HepG2 (cell line): ENCODE measurements around the gene HMGN4. TPM values are rescaled to one million over a fixed set of nuclear protein-coding genes. Genes with fewer than 3 reads are reported as not detected.

ENCODE experiments used
- AHR ChIP-seq: IDR thresholded peaks from 2 replicates; pipeline ENCODE4 v1.6.1; 2018; ENCODE audit warnings: missing genetic modification reagents, missing compliant biosample characterization
- ARID3A ChIP-seq: IDR thresholded peaks from 2 replicates; pipeline ENCODE4 v1.6.1; 2012; ENCODE audit warnings: low read depth, low read length, improper control_type of control experiment
- CERS6 ChIP-seq: sonication (generic); formaldehyde crosslinking; IDR thresholded peaks from 2 replicates; pipeline ENCODE4 v1.5.0; 2020; ENCODE audit warnings: missing genetic modification reagents
- HIVEP1 ChIP-seq: sonication (generic); formaldehyde crosslinking; IDR thresholded peaks from 2 replicates; pipeline ENCODE4 v1.4.0; 2020; ENCODE audit warnings: mild to moderate bottlenecking, missing genetic modification reagents
- KLF16 ChIP-seq, 2 experiments: sonication (generic) in 1 of 2; formaldehyde crosslinking in 1 of 2; IDR thresholded peaks; 2 replicates each; pipeline versions ENCODE4 v1.6.1 to v1.8.0; 2016 to 2023; ENCODE audit warnings: missing genetic modification reagents in 2 of 2, missing compliant biosample characterization in 1 of 2
- MXD1 ChIP-seq: sonication (generic); formaldehyde crosslinking; IDR thresholded peaks from 2 replicates; pipeline ENCODE4 v1.4.0; 2020; ENCODE audit warnings: mild to moderate bottlenecking, missing genetic modification reagents
- NFE2 ChIP-seq: sonication (generic); formaldehyde crosslinking; IDR thresholded peaks from 2 replicates; pipeline ENCODE4 v1.4.0; 2020; ENCODE audit warnings: missing genetic modification reagents
- REST ChIP-seq, 2 experiments: IDR thresholded peaks; 2 replicates each; pipeline ENCODE4 v1.6.1; 2011 to 2012; ENCODE audit warnings: low read length in 2 of 2, borderline replicate concordance in 1 of 2, low read depth in 1 of 2, mild to moderate bottlenecking in 1 of 2, moderate library complexity in 1 of 2
- REXO4 ChIP-seq: sonication (generic); formaldehyde crosslinking; IDR thresholded peaks from 2 replicates; pipeline ENCODE4 v1.8.0; 2022; ENCODE audit warnings: missing genetic modification reagents, mild to moderate bottlenecking, borderline replicate concordance
- RNF2 ChIP-seq: fragments of 450-650 bp; conservative IDR thresholded peaks from 2 replicates; pipeline ENCODE4 v1.6.1; 2016; ENCODE audit warnings: low read depth
- TOE1 ChIP-seq: sonication (generic); formaldehyde crosslinking; IDR thresholded peaks from 2 replicates; pipeline ENCODE4 v1.4.0; 2020; ENCODE audit warnings: mild to moderate bottlenecking, missing genetic modification reagents
- TOPORS ChIP-seq: sonication (generic); formaldehyde crosslinking; IDR thresholded peaks from 2 replicates; pipeline ENCODE4 v1.8.0; 2023; ENCODE audit warnings: mild to moderate bottlenecking, missing genetic modification reagents
- ZBTB46 ChIP-seq: sonication (generic); formaldehyde crosslinking; IDR thresholded peaks from 2 replicates; pipeline ENCODE4 v1.4.0; 2020; ENCODE audit warnings: mild to moderate bottlenecking, missing genetic modification reagents, borderline replicate concordance
- ZNF263 ChIP-seq: sonication (generic); formaldehyde crosslinking; IDR thresholded peaks from 2 replicates; pipeline ENCODE4 v1.4.0; 2020; ENCODE audit warnings: missing genetic modification reagents
- ZNF30 ChIP-seq: sonication (generic); formaldehyde crosslinking; IDR thresholded peaks from 2 replicates; pipeline ENCODE4 v1.5.0; 2020; ENCODE audit warnings: mild to moderate bottlenecking, missing genetic modification reagents
- ZNF556 ChIP-seq: sonication (generic); formaldehyde crosslinking; IDR thresholded peaks from 2 replicates; pipeline ENCODE4 v1.4.0; 2020; ENCODE audit warnings: mild to moderate bottlenecking, missing genetic modification reagents, borderline replicate concordance
- ZNF644 ChIP-seq: IDR thresholded peaks from 2 replicates; pipeline ENCODE4 v1.6.1; 2016; ENCODE audit warnings: low read depth
- polyA plus RNA-seq, 8 experiments: library from polyadenylated mRNA; depleted of rRNA in 3 of 8; stranded (reverse) in 7 of 8; unstranded in 1 of 8; fragments of >200 nt; fragmentation: Illumina TruSeq in 4 of 8; extraction: Trizol in 4 of 8; gene quantifications; 2 replicates each; pipeline versions ENCODE4 v1.2.1 to v1.2.3, GENCODE V29; 2011 to 2016; ENCODE audit warnings: low read depth in 4 of 8, missing spikeins in 1 of 8, mixed read lengths in 1 of 8; ENCODE audit not compliant: insufficient read depth in 1 of 8
- total RNA-seq, 5 experiments: library from RNA; depleted of rRNA; stranded (reverse); fragments of >200 nt; fragmentation: Illumina TruSeq; extraction: Trizol; gene quantifications; 2 replicates each; pipeline ENCODE4 v1.2.3, GENCODE V29; 2016; ENCODE audit warnings: low read depth in 1 of 5
- TF ChIP-seq, protein P1 (sequence below): sonication (generic); formaldehyde crosslinking; conservative IDR thresholded peaks from 2 replicates; pipeline ENCODE4 v1.8.0; 2022; ENCODE audit warnings: mild to moderate bottlenecking, moderate library complexity, missing genetic modification reagents

HMGN4 gene
- total and polyA plus RNA-seq, 2 of the 13 experiments (the other 11 are each of a cell fraction or from before 2014, with no cell fraction given): 39.9 to 52.1 TPM

- TF ChIP-seq ARID3A (peak; percentile 68; the same call in 1 of the 2 replicates), REXO4 (CRISPR knock-in tag) (no peak), ZNF263 (CRISPR knock-in tag) (no peak), REST (IDR thresholded peaks at IDR 0.05; ENCODE audit: borderline replicate concordance in 1 of 2, low read depth in 1 of 2, low read length in 2 of 2) (peak in 1 of 2 experiments; percentile 73; a peak in 1 of 4 replicates), NFE2 (no peak), AHR (CRISPR knock-in tag) (peak; percentile 57; the same call in 1 of the 2 replicates), TOE1 (CRISPR knock-in tag) (no peak), CERS6 (CRISPR knock-in tag) (no peak), HIVEP1 (CRISPR knock-in tag) (no peak), ZNF30 (CRISPR knock-in tag) (no peak; the same call in 1 of the 2 replicates), ZNF644 (CRISPR knock-in tag) (peak; percentile 76; the same call in 1 of the 2 replicates), MXD1 (CRISPR knock-in tag) (no peak), RNF2 (no peak), TOPORS (CRISPR knock-in tag) (peak; percentile 86), ZBTB46 (CRISPR knock-in tag) (no peak), KLF16 (CRISPR knock-in tag; IDR thresholded peaks at IDR 0.05) (peak in 1 of 2 experiments; percentile 94; a peak in 2 of 4 replicates), ZNF556 (CRISPR knock-in tag) (peak; percentile 85)
- TF ChIP-seq, protein P1, sequence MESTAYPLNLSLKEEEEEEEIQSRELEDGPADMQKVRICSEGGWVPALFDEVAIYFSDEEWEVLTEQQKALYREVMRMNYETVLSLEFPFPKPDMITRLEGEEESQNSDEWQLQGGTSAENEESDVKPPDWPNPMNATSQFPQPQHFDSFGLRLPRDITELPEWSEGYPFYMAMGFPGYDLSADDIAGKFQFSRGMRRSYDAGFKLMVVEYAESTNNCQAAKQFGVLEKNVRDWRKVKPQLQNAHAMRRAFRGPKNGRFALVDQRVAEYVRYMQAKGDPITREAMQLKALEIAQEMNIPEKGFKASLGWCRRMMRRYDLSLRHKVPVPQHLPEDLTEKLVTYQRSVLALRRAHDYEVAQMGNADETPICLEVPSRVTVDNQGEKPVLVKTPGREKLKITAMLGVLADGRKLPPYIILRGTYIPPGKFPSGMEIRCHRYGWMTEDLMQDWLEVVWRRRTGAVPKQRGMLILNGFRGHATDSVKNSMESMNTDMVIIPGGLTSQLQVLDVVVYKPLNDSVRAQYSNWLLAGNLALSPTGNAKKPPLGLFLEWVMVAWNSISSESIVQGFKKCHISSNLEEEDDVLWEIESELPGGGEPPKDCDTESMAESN: peak; percentile 59
Observed at GRCh38 chr6:26532699-26533531, 5.3 kb upstream of the HMGN4 start (continued).
